Measurements from ENCODE around the gene GRK1.
"Not testable (repeated sequence)": the region's sequence is repeated elsewhere in the genome, so short reads cannot be mapped to it uniquely, and the experiment has no call there.

Gene GRK1

DNA sequence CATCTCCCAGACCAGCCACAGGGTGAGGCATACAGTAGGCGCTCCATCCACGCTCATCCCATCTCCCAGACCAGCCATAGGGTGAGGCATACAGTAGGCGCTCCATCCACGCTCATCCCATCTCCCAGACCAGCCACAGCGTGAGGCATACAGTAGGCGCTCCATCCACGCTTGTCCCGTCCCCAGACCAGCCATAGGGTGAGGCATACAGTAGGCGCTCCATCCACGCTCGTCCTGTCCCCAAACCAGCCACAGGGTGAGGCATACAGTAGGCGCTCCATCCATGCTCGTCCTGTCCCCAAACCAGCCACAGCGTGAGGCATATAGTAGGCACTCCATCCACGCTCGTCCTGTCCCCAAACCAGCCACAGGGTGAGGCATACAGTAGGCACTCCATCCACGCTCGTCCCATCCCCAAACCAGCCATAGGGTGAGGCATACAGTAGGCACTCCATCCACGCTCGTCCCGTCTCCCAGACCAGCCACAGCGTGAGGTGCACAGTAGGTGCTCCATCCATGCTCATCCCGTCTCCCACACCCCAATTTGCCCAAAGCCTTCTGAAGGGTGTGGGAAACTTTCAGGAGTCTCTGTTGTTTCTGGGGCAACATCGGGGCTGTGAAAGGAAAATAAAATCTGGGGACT lies 78.6 kb downstream of the GRK1 start:
- DNase-seq, result not testable (repeated sequence)

- no peak for DNase-seq
Measured at GRCh38 chr13:113746143-113746525, 79.1 kb downstream of the GRK1 start.

- DNase-seq, result no peak
Measured at GRCh38 chr13:113746671-113747070, 79.7 kb downstream of the GRK1 start.

GRCh38 chr13:113747291-113747833 lies 80.3 kb downstream of the GRK1 start:
- DNase-seq, result no peak

- no peak for DNase-seq
Measured at GRCh38 chr13:113748101-113748861, 81.3 kb downstream of the GRK1 start.

- DNase-seq, result no peak
Measured at GRCh38 chr13:113748862-113749451, 81.9 kb downstream of the GRK1 start.

DNA sequence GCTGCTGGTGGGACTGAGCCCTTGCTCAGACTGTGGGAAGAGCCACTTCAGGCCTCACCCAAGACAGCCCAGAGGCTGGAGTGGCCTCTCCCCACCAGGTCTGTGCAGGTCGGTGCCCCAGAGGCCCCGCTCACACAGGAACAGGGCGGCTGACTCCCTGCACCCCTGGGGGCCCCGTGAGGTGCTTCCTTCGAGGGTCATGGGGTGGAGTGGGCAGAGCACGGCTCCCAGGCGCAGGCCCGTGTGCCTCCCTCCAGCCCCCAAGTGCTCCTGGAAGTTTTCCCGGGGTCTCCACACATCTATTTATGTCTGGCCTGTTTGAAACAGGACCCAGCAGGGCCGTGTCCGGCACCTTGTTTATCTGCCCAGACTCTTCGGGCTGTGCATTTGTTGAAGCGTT lies 82.5 kb downstream of the GRK1 start:
- DNase-seq, result no peak

GRCh38 chr13:113749967-113750366 lies 82.9 kb downstream of the GRK1 start:
- DNase-seq, result no peak

- DNase-seq, result no peak
Measured at GRCh38 chr13:113750554-113751399, 83.8 kb downstream of the GRK1 start.

DNA sequence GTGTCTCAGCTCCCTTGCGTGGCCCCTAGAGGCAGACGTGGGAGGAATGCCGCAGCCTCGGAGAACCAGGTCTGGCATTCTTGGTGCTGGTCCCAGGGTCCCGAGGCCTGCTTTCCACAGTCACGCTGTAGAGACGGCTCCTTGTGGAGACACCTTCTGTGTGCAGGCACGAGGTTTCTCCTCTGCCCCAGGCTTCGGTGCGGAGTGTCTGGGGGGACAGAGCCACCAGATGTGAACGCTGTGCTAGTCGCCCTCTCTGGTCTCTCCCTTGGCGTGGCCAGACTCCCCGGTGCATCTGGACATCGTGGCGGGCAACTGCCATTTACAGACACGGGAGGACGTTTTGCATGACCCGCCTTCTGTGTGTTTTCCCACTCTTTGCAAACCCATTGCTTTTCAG lies 84.5 kb downstream of the GRK1 start:
- no peak for DNase-seq

DNA sequence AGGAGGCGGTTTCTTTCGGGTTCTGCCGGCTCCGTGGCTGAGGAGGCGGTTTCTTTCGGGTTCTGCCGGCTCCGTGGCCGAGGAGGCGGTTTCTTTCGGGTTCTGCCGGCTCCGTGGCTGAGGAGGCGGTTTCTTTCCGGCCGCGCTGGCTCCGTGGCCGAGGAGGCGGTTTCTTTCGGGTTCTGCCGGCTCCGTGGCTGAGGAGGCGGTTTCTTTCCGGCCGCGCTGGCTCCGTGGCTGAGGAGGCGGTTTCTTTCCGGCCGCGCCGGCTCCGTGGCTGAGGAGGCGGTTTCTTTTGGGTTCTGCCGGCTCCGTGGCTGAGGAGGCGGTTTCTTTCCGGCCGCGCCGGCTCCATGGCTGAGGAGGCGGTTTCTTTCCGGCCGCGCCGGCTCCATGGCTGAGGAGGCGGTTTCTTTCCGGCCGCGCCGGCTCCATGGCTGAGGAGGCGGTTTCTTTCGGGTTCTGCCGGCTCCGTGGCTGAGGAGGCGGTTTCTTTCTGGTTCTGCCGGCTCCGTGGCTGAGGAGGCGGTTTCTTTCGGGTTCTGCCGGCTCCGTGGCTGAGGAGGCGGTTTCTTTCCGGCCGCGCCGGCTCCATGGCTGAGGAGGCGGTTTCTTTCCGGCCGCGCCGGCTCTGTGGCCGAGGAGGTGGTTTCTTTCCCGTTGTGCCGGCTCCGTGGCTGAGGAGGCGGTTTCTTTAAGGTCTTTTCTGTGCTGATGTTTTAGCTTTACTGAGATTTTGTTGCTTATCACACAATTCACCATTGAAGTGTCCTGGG lies 85.4 kb downstream of the GRK1 start:
- not testable (repeated sequence) for DNase-seq

DNA sequence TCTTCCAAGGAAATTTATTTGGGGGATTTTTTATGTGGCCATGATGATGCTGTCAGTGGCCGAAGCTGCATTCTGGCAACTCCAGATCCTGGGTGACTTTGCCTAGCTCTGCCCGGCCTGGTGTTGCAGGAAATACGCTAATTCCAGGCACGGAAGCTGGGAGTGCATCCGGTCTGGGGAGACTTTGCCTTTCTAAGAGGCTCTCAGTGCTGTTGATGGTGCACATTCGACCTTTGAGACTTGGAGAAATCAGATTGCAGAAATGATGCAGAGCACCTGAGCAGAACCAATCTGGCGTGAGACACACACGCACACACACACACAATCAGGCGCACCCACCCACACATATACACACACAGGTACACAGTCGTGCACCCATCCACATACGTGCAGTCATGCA lies 86.2 kb downstream of the GRK1 start:
- DNase-seq, result no peak

DNA sequence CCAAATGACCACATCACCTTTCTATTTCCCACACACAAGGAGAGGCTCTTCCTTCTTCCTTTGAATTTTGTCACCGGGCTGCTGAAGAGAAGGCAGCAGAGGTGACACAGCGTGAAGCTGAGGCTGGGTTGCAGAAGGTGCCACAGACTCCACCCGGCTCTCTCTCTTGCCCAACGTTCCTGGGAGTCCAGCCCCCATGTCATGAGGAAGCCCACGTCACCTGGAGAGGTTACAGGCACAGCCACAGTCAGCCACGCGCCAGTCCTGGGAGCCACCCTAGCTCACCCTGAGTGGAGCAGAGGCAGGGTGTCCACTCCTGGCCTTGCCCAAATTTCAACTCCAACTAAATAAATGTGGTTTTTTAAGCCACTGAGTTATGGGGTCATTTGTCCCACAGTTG lies 87.2 kb downstream of the GRK1 start:
- DNase-seq, result no peak

DNA sequence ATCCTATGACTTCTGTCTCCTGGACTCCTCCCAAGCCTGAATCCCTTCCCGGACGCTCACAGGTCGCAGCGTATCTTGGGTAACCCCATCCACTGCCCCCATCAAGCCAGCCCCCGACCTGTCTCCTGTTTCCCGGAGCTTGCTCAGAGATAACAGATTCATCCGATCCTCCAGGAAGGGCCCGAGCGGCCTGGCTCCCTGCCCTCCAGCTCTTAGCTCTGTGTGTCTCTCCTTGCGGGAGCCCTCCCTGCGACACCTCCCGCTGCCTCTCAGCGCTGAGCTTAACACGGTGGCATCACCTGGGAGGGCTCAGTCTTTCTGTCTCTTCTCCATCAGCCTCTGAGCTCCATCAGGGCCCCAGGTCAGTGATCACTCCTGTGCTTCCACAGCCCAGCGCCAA lies 87.7 kb downstream of the GRK1 start:
- DNase-seq, result no peak

DNA sequence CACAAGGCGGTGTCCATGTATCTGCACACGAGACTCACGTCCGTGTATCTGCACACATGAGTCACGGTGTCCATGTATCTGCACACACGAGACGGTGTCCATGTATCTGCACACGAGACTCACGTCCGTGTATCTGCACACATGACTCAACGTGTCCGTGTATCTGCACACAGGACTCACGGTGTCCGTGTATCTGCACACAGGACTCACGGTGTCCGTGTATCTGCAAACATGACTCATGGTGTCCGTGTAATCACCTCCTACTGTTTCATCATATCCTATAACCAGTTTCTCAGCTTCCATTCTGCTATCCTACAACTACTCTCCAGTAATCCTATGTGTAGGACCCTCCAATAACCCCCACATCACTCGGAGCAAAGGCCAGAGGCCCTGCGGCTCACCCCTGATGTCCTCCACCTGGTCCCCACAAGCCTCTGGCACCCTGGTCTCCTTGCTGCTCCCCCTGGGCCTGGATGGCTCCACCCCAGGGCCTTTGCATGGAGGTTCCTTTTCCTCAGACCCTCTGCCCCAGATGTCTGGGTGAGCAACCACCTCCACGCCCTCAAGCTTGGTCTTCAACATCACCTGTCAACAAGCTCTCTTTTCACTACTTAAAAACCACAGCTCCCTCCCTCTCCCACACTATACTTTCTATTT lies 89.5 kb downstream of the GRK1 start:
- DNase-seq, result no peak

DNA sequence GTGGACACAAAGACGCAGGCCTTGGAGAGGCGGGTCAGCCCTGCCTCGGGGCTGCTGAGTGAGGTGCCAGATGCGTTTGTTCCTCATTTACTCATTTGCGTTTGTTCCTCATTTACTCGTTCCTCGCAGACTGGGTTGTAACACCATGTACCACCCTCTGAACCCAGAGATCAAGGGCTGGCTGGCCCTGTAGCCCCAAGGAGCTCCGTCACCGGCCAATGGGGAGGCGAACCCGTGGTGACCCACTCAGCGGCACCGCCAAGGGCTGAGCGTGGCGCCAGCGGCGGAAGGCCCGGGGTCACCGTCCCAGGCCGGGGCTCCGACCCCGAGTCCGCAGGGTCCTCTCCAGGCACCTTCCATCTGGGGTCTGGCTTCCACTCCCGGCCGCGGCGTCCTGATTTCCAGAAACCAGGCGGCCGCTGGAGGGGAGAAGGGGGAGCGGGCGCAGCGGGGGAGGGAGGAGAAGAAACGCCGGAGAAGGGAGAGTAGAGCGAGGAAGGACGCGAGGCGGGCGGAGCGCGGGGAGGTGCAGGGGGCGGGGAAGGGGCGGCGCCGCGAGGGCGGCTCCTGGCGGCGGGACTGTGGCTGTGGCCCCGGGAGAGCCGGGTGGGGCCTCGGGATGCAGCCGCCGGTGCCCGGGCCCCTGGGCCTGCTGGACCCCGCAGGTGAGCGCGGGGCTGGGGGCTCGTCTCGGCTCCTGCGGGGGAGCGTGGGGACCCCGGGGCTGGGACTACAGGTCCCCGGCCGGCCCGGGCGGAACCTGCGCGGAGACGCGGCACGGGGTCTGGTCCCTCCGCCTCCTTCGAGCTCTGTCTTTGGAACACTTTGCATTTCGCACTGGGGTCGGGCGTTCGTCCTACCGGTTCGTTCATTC lies 91.9 kb downstream of the GRK1 start, which contains the start of gene TMEM255B:
TSS of gene TMEM255B (plus strand) at position 576 of the 874 bp plus-strand sequence. CDS start at position 620, 44 bp downstream.
- peak; percentile 62 for DNase-seq

DNA sequence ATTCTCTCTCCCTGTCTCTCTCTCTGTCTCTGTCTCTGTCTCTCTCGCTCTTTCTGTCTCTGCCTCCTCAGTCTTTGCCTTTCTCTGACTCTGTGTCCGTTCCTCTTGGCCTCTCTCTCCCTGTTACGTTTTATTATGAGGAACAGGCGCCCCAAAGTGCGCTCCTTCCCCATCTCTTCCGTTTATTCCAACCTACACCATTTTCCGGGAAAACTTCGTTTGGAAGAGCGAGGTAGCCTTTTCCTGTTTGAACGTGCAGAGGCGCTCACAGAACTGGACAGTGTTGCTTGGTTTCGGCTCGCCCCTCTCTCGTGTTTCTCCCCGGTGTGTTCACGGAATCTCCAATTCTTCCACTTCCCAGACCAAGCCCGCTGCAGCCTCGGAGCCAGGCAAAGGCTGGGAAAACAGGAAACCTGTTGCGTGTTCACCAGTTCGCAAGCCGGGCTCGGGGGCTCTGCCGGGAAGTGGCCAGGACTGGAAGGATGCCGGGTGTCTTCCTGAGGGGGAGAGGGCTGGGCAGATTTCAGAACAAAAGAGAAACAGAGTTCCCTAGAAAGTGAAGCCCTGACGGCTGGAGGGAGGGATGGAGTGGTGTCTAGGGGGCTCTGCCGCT lies 92.6 kb downstream of the GRK1 start:
- DNase-seq, result no peak

DNA sequence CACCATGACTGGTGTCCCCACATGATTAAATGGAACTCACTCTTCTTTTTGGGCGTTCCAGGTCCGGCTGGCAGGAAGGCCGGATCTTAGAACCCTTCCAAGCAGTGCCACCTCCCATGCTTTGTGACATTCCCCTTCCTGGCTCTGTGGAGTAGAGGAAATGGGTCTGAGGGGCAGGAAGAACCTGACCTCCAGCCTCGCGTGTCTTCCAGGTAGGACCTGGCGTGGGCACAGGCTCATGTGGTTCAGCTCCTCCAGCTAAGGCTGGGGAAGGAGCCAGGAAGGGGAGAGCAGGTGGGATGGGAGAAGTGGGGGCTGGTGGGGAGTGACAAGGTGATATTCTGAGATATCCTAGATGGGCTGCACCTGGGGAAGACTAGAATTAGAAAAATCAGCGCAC lies 94.1 kb downstream of the GRK1 start:
- no peak for DNase-seq

GRCh38 chr13:113762075-113762474 lies 95.1 kb downstream of the GRK1 start:
- no peak for DNase-seq

DNA sequence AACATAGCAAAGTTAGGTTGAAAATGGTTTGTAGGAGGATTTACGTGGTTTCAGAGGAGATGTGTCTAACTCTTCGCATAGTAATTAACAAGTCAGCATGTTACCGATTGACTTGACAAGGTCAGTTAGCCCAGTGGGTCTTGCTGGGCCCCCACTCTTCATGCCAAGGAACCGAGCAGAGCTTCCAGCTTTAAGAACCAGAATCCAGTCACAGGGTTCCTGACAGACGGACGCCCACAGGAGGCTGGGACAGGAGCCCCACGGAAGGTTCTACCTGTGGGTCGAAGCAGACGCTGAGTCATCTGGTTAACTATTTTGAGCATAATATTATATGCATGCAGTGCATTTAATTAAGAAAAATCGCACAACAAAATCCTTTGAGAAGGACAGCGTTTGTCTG lies 95.5 kb downstream of the GRK1 start:
- no peak for DNase-seq

All from NCI-H187 treated with DMSO at 0.1 percent for 48 hours (cell line).